Activated CD8-positive, alpha-beta T cell treated with anti-CD3 and anti-CD28 coated beads for 36 hours (primary cell): Measurements from ENCODE around the gene MOB3B. TPM values are rescaled to one million over a fixed set of nuclear protein-coding genes. Genes with fewer than 3 reads are reported as not detected.

Source experiments
- ATAC-seq: fragments of 200-7000 bp; cut with Tn5 transposase; one replicate; pipeline ENCODE4 v1.10.0; 2021; ENCODE audit warnings: mild to moderate bottlenecking, moderate library complexity
- CTCF ChIA-PET: fragments of 350-600 bp; sonication (Branson Sonifier 250); formaldehyde crosslinking; loops from one replicate; lab custom pipeline; 2021; ENCODE audit warnings: antibody characterized with exemption; lab: Charles Lee
- POLR2A ChIA-PET: fragments of 350-600 bp; sonication (Branson Sonifier 250); formaldehyde crosslinking; loops from one replicate; lab custom pipeline; 2021; ENCODE audit warnings: antibody characterized with exemption; lab: Charles Lee
- DNase-seq: peaks from one replicate; pipeline ENCODE4 v3.0.0-alpha.2; 2020
- H3K27ac Mint-ChIP-seq: one replicate; pipeline ENCODE4 v1.8.0; 2021; ENCODE audit warnings: mild to moderate bottlenecking, mixed read lengths
- H3K27me3 Mint-ChIP-seq: one replicate; pipeline ENCODE4 v1.8.0; 2021; ENCODE audit warnings: mixed read lengths
- H3K36me3 Mint-ChIP-seq: one replicate; pipeline ENCODE4 v1.8.0; 2021; ENCODE audit warnings: low read depth, mixed read lengths
- H3K4me1 Mint-ChIP-seq: one replicate; pipeline ENCODE4 v1.8.0; 2021; ENCODE audit warnings: low read depth, mixed read lengths
- H3K4me3 Mint-ChIP-seq: one replicate; pipeline ENCODE4 v1.8.0; 2021; ENCODE audit warnings: mild to moderate bottlenecking, moderate library complexity, mixed read lengths
- H3K9me3 Mint-ChIP-seq: one replicate; pipeline ENCODE4 v1.8.0; 2021; ENCODE audit warnings: mixed read lengths
- intact Hi-C: fragments of 100-400 bp; cut with micrococcal nuclease; formaldehyde crosslinking; loops from one replicate; pipeline ENCODE4 v1.10.0; 2022
- total RNA-seq, 2 experiments: library from RNA; stranded (reverse); gene quantifications; one replicate each; pipeline ENCODE4 v1.2.3, GENCODE V29; 2021
- TF ChIP-seq, protein P1 (sequence below): fragments of 200-600 bp; IDR thresholded peaks from one replicate; pipeline ENCODE4 v1.8.0; 2022; ENCODE audit warnings: antibody characterized with exemption, mild to moderate bottlenecking

The MOB3B gene
- total RNA-seq, 2 experiments from 2014 or later = 0.47 to 0.67 TPM

DNA sequence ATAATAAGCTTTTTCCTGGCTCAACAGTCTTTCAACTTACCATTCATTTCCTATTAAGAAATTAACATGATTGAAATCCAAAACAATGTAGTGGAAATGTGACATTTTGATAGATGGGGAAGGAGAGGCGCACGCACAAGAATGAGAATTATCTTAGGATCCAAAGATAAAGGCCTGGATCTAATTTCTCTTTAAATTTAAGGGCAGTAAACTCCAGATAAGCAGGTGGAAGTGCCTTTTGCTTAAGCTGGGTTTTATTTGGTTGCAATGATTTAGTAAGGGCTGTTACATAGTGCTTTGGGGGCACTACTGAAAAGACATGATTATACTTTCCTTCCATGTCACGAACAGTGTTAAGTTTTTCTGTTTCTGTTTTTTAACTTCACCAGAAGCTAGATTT, 250.0 kb downstream of the MOB3B start:
- H3K4me1 Mint-ChIP-seq = peaks cover 2% of the 10 kb centered on the region
- H3K36me3 Mint-ChIP-seq = no peaks in the 10 kb centered on the region
- H3K27ac Mint-ChIP-seq = no peak overlapping the region
- ChIA-PET POLR2A (no interaction called here), CTCF (interaction anchor here (1.1 to 1.2 kb wide), 2 partner anchors 19 to 246 kb away, joined by 3 read pairs; no protein-coding TSS in a partner anchor)
- no peak overlapping the region for H3K4me3 Mint-ChIP-seq
- TF ChIP-seq, protein P1, sequence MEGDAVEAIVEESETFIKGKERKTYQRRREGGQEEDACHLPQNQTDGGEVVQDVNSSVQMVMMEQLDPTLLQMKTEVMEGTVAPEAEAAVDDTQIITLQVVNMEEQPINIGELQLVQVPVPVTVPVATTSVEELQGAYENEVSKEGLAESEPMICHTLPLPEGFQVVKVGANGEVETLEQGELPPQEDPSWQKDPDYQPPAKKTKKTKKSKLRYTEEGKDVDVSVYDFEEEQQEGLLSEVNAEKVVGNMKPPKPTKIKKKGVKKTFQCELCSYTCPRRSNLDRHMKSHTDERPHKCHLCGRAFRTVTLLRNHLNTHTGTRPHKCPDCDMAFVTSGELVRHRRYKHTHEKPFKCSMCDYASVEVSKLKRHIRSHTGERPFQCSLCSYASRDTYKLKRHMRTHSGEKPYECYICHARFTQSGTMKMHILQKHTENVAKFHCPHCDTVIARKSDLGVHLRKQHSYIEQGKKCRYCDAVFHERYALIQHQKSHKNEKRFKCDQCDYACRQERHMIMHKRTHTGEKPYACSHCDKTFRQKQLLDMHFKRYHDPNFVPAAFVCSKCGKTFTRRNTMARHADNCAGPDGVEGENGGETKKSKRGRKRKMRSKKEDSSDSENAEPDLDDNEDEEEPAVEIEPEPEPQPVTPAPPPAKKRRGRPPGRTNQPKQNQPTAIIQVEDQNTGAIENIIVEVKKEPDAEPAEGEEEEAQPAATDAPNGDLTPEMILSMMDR = no peak
- no peaks in the 10 kb centered on the region for H3K9me3 Mint-ChIP-seq
- H3K27me3 Mint-ChIP-seq = peaks cover 12% of the 10 kb centered on the region
- intact Hi-C loops = loop anchor here (5.0 to 10.0 kb wide), 2 partner anchors 48 to 535 kb away; no protein-coding TSS in a partner anchor
- no peak for ATAC-seq
- no peak for DNase-seq

DNA sequence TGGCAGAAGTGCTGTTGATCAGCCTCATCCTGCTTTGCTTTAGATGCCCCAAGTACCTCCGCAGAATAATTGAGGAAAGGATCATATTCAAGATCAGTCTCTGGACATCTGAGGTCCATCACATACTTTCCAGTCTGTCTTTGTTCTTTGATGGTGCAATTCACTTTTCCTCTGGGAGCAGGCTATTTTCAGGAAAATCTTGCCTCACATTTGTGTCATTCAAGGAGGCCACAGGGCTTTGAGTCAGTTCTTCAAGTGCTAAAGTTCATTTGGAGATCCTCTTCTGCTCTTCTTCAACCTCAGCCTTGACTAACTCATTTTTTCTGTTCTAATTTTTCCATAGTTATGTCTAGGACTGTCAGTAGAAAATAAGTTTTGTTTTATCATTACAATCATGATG, 251.2 kb downstream of the MOB3B start:
- CTCF ChIA-PET = interaction anchor here (0.7 kb wide), 1 partner anchor 8 kb away, joined by 3 read pairs; no protein-coding TSS in a partner anchor
- peaks cover 2% of the 10 kb centered on the region for H3K4me1 Mint-ChIP-seq

DNA sequence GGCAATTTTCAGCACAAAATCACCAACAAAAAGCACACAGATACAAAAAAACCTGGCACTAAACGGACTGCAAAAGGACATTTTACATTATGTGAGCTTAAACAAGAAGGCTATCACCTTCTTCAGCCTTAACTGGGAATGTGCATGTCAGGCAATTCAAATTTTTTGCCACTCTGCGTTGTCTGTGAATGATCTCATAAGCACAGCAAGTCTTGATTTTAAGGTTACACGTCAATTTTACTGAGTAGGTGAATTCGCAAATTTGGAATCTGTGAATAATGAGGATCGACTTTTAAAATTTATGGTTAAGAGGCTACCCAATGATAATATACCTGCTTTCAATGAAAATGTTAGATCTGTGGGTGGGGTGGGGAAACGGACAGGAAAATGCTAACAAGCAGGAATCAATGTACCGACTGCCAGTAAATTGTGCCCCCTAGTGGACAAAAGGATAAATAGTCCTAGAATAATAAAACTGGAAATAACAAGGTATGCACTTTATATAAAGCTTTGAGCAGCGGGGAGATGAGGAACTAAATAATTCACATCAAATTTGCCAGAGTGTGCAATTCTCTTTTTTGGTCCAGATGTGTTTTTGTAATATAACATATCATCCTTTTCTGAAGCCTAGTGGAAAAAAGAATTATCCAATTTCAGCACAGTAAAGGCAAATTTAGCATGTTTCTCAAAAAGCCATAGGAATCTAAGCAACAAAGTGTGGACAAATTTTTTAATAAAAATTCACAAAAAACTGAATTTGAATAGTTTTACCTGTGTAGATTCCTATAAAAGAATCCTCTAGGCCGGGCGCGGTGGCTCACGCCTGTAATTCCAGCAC, 253.2 kb downstream of the MOB3B start:
- TF ChIP-seq, protein P1 = peak; percentile 92
- Mint-ChIP-seq H3K27ac (no peak overlapping the region), H3K27me3 (peaks cover 9% of the 10 kb centered on the region), H3K9me3 (no peaks in the 10 kb centered on the region), H3K4me1 (peaks cover 2% of the 10 kb centered on the region), H3K36me3 (no peaks in the 10 kb centered on the region), H3K4me3 (no peak overlapping the region)
- DNase-seq (no peak), ATAC-seq (no peak)
- ChIA-PET CTCF (interaction anchor here (0.6 to 2.3 kb wide), 17 partner anchors 10 to 617 kb away, joined by 3 to 9 read pairs (median 3); no protein-coding TSS in a partner anchor), POLR2A (no interaction called here)
- intact Hi-C loops = loop anchor here (1.0 to 10.0 kb wide), 2 partner anchors 242 to 532 kb away; no protein-coding TSS in a partner anchor

More for the DNA sequence above, 251.2 kb downstream of the MOB3B start:
- Mint-ChIP-seq H3K27me3 (peaks cover 10% of the 10 kb centered on the region), H3K27ac (no peak overlapping the region), H3K9me3 (no peaks in the 10 kb centered on the region), H3K36me3 (no peaks in the 10 kb centered on the region), H3K4me3 (no peak overlapping the region)
- TF ChIP-seq, protein P1 = no peak
- POLR2A ChIA-PET = no interaction called here
- no peak for DNase-seq
- no peak for ATAC-seq
- intact Hi-C loops = loop anchor here (10.0 kb wide), 1 partner anchor 534 kb away; no protein-coding TSS in a partner anchor

Other genes with a start within 250 kb of the MOB3B start
- not detected for gene EQTN, start 232.7 kb downstream of the MOB3B start, total RNA-seq
- gene IFNK, start 5.5 kb downstream of the MOB3B start, total RNA-seq = not detected
- 1 to 10 TPM; 7.0 to 7.3 TPM for gene C9orf72, start 43.7 kb upstream of the MOB3B start, total RNA-seq